Heart right ventricle (tissue), 16 donors: Measurements from ENCODE around the gene RPP38. TPM values are rescaled to one million over a fixed set of nuclear protein-coding genes. Genes with fewer than 3 reads are reported as not detected.
A peak's percentile ranks its signal among the peaks of the same experiment; 100 is the strongest.

Experiments
- ATAC-seq, 8 donors: fragments of 200-7000 bp; cut with Tn5 transposase; one replicate each; pipeline ENCODE4 v1.9.1; 2020; ENCODE audit warnings: mild to moderate bottlenecking in 8 of 8, moderate library complexity in 8 of 8, moderate number of reproducible peaks in 1 of 8
- DNase-seq, 2 donors: peaks; one replicate each; pipeline ENCODE4 v3.0.0-alpha.2; 2020
- H3K27ac ChIP-seq, 10 donors: fragments of 200-600 bp; sonication (generic) in 2 of 10; one replicate each; pipeline versions ENCODE4 v1.5.0 to v1.8.0; 2020 to 2022; ENCODE audit warnings: mild to moderate bottlenecking in 3 of 10
- H3K27me3 ChIP-seq, 7 donors: fragments of 200-600 bp; one replicate each; pipeline ENCODE4 v1.8.0; 2021 to 2022; ENCODE audit warnings: mild to moderate bottlenecking in 2 of 7
- H3K36me3 ChIP-seq, 9 donors: fragments of 200-600 bp; sonication (generic) in 1 of 9; one replicate each; pipeline versions ENCODE4 v1.5.0 to v1.8.0; 2020 to 2022; ENCODE audit warnings: mild to moderate bottlenecking in 2 of 9
- H3K4me1 ChIP-seq, 9 donors: fragments of 200-600 bp; sonication (generic) in 1 of 9; one replicate each; pipeline versions ENCODE4 v1.5.0 to v1.8.0; 2020 to 2022; ENCODE audit warnings: mild to moderate bottlenecking in 4 of 9
- H3K4me3 ChIP-seq, 10 donors: fragments of 200-600 bp; sonication (generic) in 2 of 10; one replicate each; pipeline versions ENCODE4 v1.5.0 to v1.8.0; 2020 to 2022; ENCODE audit warnings: mild to moderate bottlenecking in 7 of 10, moderate library complexity in 2 of 10
- H3K9me3 ChIP-seq, 11 donors: fragments of 200-600 bp in 10 of 11; sonication (generic) in 2 of 11; one replicate each; pipeline versions ENCODE4 v1.5.0 to v1.8.0; 2013 to 2022; ENCODE audit warnings: mild to moderate bottlenecking in 2 of 11, control low read depth in 1 of 11, moderate library complexity in 1 of 11
- CTCF ChIP-seq, 9 donors: fragments of 200-600 bp; sonication (generic) in 2 of 9; IDR thresholded peaks; one replicate each; pipeline versions ENCODE4 v1.5.0 to v1.8.0; 2021 to 2022; ENCODE audit warnings: antibody characterized with exemption in 9 of 9, mild to moderate bottlenecking in 5 of 9, moderate library complexity in 1 of 9
- WGBS, 2 donors: extraction: QIAGEN DNeasy Blood & Tissue Kit; methylation state at CpG; one replicate each; pipeline ENCODE4 v1.1.7; 2013; ENCODE audit warnings: inconsistent platforms in 1 of 2; 5-methylcytosine and 5-hydroxymethylcytosine counted together
- intact Hi-C, 10 donors: fragments of 100-400 bp; cut with DNase I; formaldehyde crosslinking; loops; one replicate each; pipeline versions ENCODE4 v1.11.1 to v1.14.2; 2022
- polyA plus RNA-seq, 2 donors: library from polyadenylated mRNA; stranded (reverse); fragments of 200-250 nt; gene quantifications; one replicate each; pipeline ENCODE4 v1.2.3, GENCODE V29; 2013
- total RNA-seq, 10 donors: library from RNA; stranded (reverse); fragmentation: NEBNext Ultra II Directional in 3 of 10; extraction: Animal tissue kit (Norgen Biotek cat#: 25700) in 3 of 10; gene quantifications; one replicate each; pipeline versions ENCODE4 v1.2.1 to v1.2.4, GENCODE V29; 2021 to 2023
- donor health status: Arrhythmogenic right ventricular cardiomyopathy.
- donor health status: ischemic (EF 13 %, LVEDD 7.1; RV severe dilation, severe dysfunction).
- donor health status: healthy with polysubstance abuse.
- donor health status: DM: no; HTN: yes; CAD: no.
- donor health status: DM: no; HTN: no; CAD: no.
- donor health status: ischemic (EF 25% LVEDD 6.9; RV normal size, moderate dysfunction).
- donor health status: ischemic (EF 25% LVEDD 5.7; RV mildly dilated, moderate dysfunction).
- donor health status: healthy.
- donor health status: DM: yes; HTN: yes; CAD: no.
- donor health status: Ischemic cardiomyopathy.
- donor health status: ischemic (EF 35%, LVEDD 5.7; RV mildly dilated, moderate dysfunction).
- donor health status: nonischemic (EF 11% LVEDD 7.7; RV severe dilation, severe dysfunction).
- donor health status: DM: yes; HTN: yes; CAD: no.
- donor health status: PGD.
- donor health status: ischemic (EF 29% LVEDD 5.4; RV normal size, mild dysfunction).
- donor health status: nonischemic (EF 23%, LVEDD 6.1; RV moderate dilation, normal function).

The RPP38 gene
- total and polyA plus RNA-seq, 12 donors = 3.9 to 13.9 (median 7.3) TPM

- Histone ChIP-seq H3K27ac (no peak overlapping the region), H3K36me3 (no peaks in the 10 kb centered on the region), H3K4me1 (peaks cover 0 to 15% (median 12%) of the 10 kb centered on the region in 9 donors), H3K27me3 (peaks cover 0 to 7% (median 0%) of the 10 kb centered on the region in 7 donors), H3K4me3 (no peak overlapping the region), H3K9me3 (no peaks in the 10 kb centered on the region)
- TF ChIP-seq CTCF (IDR thresholded peaks at IDR 0.05) = no peak
- intact Hi-C loops = loop anchor here in 2 of 10 donors (10.0 kb wide), 3 partner anchors 137 to 557 kb away; partner anchors contain the start of genes CDNF (in 1 of the 2), DCLRE1C (in 1 of the 2), HSPA14 (in 1 of the 2) and MEIG1 (in 1 of the 2)
- DNase-seq = no peak
- WGBS, 2 donors = 77 to 83% methylated on average over 5 of the region's 5 CpGs
- no peak for ATAC-seq
Observed at GRCh38 chr10:15091418-15091817, 5.7 kb upstream of the RPP38 start.

GRCh38 chr10:15092855-15093408, 4.2 kb upstream of the RPP38 start:
- H3K27ac ChIP-seq = no peak overlapping the region
- H3K27me3 ChIP-seq = peaks cover 0 to 6% (median 0%) of the 10 kb centered on the region in 7 donors
- no peak for TF ChIP-seq CTCF (IDR thresholded peaks at IDR 0.05)
- 90 to 91% methylated on average over 16 of the region's 16 CpGs for WGBS, 2 donors
- ATAC-seq = no peak
- no peak for DNase-seq
- H3K4me3 ChIP-seq = no peak overlapping the region
- H3K36me3 ChIP-seq = no peaks in the 10 kb centered on the region
- no peaks in the 10 kb centered on the region for H3K9me3 ChIP-seq
- H3K4me1 ChIP-seq = peaks cover under 1 to 22% (median 18%) of the 10 kb centered on the region in 9 donors
- intact Hi-C loops = loop anchor here in 2 of 10 donors (10.0 kb wide), 3 partner anchors 138 to 558 kb away; partner anchors contain the start of genes CDNF (in 1 of the 2), DCLRE1C (in 1 of the 2), HSPA14 (in 1 of the 2) and MEIG1 (in 1 of the 2)

GRCh38 chr10:15096661-15097010, 519 bp upstream of the RPP38 start:
- Histone ChIP-seq H3K27me3 (peaks cover 0 to 5% (median 0%) of the 10 kb centered on the region in 7 donors), H3K9me3 (no peaks in the 10 kb centered on the region), H3K4me3 (peak overlapping the region; percentile 66 to 99 (median 87)), H3K36me3 (peaks cover 0 to 25% (median 0%) of the 10 kb centered on the region in 9 donors), H3K4me1 (peaks cover 5 to 33% (median 26%) of the 10 kb centered on the region in 9 donors), H3K27ac (peak overlapping the region in 9 of 10 donors; percentile 90 to 99 (median 95))
- intact Hi-C loops = loop anchor here in 8 of 10 donors (2.0 to 10.0 kb wide), 8 partner anchors 71 to 562 kb away; partner anchors contain the start of genes MEIG1 (in 5 of the 8), DCLRE1C (in 4 of the 8), CDNF (in 1 of the 8) and HSPA14 (in 1 of the 8)
- ATAC-seq (peak in 3 of 8 donors; percentile 5 to 39 (median 32)), DNase-seq (no peak)
- no peak for TF ChIP-seq CTCF (IDR thresholded peaks at IDR 0.05)
- WGBS, 2 donors = 0 to 2% methylated on average over 11 of the region's 11 CpGs

GRCh38 chr10:15099886-15100285, 2.7 kb downstream of the RPP38 start:
- H3K27me3 ChIP-seq = no peaks in the 10 kb centered on the region
- 87 to 88% methylated on average over 4 of the region's 4 CpGs for WGBS, 2 donors
- no peaks in the 10 kb centered on the region for H3K9me3 ChIP-seq
- H3K27ac ChIP-seq = no peak overlapping the region
- no peak for DNase-seq
- peaks cover 5 to 33% (median 26%) of the 10 kb centered on the region in 9 donors for H3K4me1 ChIP-seq
- no peak for TF ChIP-seq CTCF (IDR thresholded peaks at IDR 0.05)
- ATAC-seq = no peak
- intact Hi-C loops = loop anchor here in 8 of 10 donors (5.0 to 10.0 kb wide), 11 partner anchors 65 to 605 kb away; partner anchors contain the start of genes DCLRE1C (in 4 of the 8), MEIG1 (in 4 of the 8), NMT2 (in 2 of the 8) and SUV39H2 (in 2 of the 8)
- no peak overlapping the region for H3K4me3 ChIP-seq
- H3K36me3 ChIP-seq = peaks cover 0 to 57% (median 14%) of the 10 kb centered on the region in 9 donors
